SIG-M5 treated with dmso at 0.1 percent for 504 hours (cell line): ENCODE results near the gene RNU1-2.
"Not testable (repeated sequence)": the region's sequence is repeated elsewhere in the genome, so short reads cannot be mapped to it uniquely, and the experiment has no call there.

Experiments
- DNase-seq: peaks from one replicate; lab custom pipeline; 2025; ENCODE audit not compliant: unreplicated experiment; lab: John Stamatoyannopoulos, UW

Gene RNU1-2

DNA sequence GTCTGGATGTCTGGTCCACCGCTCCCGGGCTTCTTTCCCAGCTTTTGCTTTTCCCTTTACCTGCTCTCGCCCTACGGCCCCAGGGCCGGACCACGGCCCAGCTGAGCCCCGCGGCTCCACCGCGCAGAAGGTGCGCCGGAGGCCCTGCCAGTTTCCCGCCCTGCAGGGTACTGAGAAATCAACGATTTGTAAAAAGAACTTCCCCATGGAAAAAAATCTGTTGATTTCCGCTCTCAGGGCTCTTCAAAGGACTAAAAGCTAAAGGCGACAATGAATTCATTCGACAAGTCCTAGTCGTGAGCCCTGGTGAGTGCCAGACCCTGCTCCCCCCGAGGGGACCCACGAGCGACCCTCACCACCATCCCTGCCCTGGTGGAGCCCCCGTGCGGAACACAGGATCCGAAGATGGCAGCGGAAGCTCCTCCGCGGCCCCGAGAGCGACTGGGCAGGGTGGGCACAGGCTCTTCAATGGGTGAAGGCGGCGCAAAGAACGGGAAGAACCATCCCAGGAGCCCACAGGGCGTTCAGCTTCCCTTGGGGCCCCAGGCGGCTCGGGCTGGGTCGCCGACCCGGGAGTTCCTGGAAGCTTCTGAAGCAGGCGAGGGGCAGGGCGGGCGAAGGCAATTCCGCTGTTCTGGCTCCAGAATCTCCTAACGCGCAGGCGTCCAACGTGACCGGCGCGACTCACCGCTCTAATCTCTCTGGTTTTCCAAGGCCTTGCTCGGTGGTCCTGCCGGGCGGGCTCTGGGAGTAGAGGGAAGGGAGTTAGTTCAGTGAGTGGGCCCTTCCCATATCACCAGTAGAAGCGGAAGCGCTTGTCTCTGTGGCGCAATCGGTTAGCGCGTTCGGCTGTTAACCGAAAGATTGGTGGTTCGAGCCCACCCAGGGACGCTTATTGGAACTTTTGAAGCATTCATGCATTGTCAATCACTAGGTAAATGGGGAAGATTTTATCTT lies 6.6 kb upstream of the RNU1-2 start:
- peak; percentile 35 for DNase-seq

DNA sequence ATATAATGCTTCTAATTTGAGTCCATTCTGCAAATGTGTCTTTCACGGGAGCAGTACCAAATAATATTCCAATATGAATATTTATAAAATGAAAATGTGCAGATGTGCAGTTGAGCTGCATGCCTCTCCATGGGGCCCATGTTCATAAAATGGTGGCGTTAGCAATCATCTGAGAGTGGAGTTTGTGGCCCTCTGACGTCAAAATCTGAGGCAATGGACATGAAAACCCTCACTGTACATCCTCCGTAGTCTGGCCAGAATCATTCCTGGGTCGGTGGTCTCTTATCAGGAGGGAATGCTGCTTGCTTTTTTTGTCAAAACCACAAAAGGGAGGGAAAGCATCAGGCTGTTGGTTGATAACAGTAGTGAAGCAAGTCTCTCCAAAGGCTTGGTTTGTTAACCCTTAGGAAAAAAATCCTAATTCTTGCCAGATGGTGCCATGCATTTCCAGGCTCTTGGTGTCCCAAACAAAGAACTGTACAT lies 5.2 kb upstream of the RNU1-2 start:
- not testable (repeated sequence) for DNase-seq

GRCh38 chr1:16891057-16891456 lies 4.7 kb upstream of the RNU1-2 start:
- not testable (repeated sequence) for DNase-seq

DNA sequence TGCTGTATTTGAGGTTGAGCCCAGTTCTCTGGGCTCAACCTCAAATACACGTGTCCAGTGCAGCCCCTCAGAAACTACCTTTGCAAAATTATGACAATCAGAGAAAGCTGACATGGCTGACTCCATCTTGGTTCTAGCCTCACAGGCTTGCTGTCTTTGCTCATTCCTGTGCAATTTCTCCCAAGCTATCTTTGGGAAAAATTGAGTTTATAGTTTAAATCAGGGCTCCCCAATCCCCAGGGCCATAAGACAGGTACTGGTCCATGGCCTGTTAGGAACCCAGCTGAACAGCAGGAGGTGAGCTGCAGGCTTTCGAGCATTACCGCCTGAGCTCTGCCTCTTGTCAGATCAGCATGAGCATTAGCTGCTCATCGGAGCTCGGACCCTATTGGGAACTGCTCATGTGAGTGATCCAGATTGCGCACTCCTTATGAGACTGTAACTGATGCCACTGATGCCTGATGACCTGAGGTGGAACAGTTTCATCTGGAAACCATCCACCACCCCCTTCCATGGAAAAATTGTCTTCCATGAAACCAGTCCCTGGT lies 2.7 kb upstream of the RNU1-2 start:
- not testable (repeated sequence) for DNase-seq

- not testable (repeated sequence) for DNase-seq
Observed at GRCh38 chr1:16893796-16894195, 2.0 kb upstream of the RNU1-2 start.

DNA sequence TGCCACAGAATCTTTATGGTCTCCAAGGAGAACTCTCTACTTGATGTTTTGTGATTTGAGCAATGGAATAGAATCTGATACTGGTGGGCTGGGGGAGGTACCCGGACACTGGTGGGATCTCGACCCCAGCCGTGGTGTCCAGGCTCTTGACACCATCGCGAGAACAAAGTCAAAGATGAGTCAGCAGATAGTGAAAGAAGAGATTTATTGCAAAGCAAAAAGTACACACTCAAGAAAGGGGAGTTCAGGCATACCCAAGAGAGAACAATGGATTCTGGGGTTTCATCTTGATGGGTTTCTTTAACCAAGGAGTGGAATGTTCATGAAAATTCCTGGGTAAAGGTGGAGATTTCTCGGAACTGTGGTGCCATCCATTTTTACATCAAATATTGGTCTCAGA lies 1.4 kb upstream of the RNU1-2 start:
- DNase-seq, result not testable (repeated sequence)

DNA sequence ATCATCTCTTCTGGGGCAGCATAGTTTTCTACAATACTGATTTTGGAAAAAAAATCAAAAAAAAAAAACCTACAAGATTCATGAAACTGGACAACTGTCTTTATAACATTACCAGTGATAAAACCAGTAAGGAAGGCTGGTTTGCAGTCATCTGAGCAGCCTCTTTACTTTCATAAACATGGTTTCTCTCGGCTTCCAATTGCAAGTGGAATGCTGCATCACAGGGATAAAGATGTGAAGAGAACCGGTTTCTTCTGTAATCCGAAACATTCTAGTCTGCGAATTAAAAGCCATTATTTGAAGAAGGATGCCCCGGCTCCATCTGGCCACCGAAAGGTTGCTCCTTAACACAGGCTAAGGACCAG lies 565 bp upstream of the RNU1-2 start:
- not testable (repeated sequence) for DNase-seq

GRCh38 chr1:16896316-16897055 lies 706 bp downstream of the RNU1-2 start:
- peak; percentile 44 for DNase-seq

DNA sequence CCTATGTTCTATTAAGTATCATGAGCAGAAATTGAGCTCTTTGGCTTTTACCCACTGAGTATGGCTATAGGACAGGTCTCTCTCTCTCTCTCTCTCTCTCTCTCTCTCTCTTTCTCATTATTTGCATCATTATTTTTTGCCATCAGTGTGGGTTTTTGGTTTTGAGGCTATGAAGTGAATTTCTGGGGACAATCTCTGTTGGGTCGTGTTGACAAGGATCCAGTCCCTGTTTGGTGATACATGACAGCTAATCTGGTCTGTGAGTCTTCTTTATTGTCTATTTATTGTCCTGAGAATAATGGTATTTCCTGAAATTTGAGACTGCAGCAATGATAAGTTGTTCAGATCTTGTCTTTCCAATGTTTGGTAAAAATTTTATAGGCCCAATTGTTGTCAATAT lies 1.9 kb downstream of the RNU1-2 start:
- not testable (repeated sequence) for DNase-seq

- not testable (repeated sequence) for DNase-seq
Observed at GRCh38 chr1:16898298-16898697, 2.5 kb downstream of the RNU1-2 start.

GRCh38 chr1:16899020-16899419 lies 3.2 kb downstream of the RNU1-2 start:
- not testable (repeated sequence) for DNase-seq

- no peak for DNase-seq
Observed at GRCh38 chr1:16900751-16901150, 5.0 kb downstream of the RNU1-2 start.

- not testable (repeated sequence) for DNase-seq
Observed at GRCh38 chr1:16901371-16901770, 5.6 kb downstream of the RNU1-2 start.

- DNase-seq, result no peak
Observed at GRCh38 chr1:16903054-16903453, 7.3 kb downstream of the RNU1-2 start.

DNA sequence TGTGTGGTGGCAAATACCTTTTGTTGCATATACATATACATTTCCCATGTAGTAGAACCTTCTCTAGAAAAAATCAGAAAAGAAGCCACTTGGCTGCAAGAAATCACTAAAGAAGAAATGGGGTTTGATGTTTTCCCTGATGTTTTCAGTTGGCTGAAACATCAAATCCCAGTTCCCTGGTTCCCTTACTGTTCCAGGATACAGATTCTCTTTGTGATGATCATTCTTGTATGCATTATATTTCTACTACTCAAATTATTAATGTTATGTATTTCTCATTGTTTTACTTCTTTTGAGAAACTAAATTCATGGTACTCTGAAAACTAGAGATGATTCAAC lies 7.6 kb downstream of the RNU1-2 start:
- DNase-seq, result no peak

- peak; percentile 96 for DNase-seq
Observed at GRCh38 chr1:16904560-16905109, 8.9 kb downstream of the RNU1-2 start.

DNA sequence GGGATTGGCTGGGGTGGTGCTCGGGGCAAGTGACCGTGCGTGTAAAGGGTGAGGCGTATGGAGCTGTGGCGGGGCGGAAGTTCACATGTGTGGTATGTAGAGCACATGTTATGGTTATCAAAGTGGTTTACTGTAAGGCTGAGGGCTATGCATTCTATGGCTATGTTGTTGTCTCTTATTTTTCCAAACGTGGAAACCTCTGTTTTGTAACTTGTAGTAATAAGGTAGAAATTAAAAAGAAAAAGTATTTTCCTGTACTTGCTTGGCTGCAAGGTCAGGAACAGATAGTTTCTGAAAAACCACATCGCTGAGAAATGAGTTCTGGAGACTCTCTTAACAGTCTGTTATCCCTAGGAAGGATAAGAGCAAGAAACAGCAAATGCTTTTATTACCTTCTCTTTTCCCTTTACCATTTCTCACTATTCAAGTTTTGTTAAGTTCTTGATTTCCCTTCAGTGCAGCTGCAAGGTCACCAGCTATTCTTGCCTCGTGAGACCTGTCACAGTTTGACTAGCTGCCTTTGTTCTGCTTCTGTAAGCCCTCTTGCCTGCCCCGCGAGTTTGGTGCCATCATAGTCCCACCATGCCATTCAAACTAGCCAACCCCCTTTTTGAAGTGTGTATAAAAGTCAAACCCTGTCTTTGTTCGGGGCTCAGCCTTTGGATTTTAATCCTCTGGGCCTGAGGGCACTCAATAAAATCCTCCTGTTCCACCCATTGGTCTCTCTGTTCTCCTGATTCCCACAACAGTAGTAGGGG lies 9.5 kb downstream of the RNU1-2 start:
- DNase-seq, result peak; percentile 96

GRCh38 chr1:16905868-16906702 lies 10.3 kb downstream of the RNU1-2 start:
- DNase-seq, result no peak

DNA sequence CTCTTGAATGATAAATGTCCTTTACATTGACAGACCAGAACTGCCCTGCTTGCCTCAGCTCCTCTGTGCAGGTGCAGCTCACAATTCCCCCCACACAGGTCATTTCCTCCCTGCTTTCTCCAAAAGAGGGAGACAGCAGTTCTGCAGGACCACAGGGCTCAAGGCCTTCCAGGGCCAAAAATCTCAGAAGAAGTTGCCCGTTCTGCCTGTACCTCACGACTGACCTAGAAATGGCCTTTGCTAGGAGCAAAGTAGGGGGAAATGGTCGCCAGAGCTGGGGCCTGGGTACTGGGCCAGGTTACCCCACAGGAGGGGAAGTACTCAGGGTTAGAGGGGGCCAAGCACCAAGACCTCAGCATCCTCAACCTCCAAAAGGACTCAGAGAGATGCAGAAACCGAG lies 11.1 kb downstream of the RNU1-2 start:
- DNase-seq, result no peak
